ENCODE data around the gene PEX16.

DNA sequence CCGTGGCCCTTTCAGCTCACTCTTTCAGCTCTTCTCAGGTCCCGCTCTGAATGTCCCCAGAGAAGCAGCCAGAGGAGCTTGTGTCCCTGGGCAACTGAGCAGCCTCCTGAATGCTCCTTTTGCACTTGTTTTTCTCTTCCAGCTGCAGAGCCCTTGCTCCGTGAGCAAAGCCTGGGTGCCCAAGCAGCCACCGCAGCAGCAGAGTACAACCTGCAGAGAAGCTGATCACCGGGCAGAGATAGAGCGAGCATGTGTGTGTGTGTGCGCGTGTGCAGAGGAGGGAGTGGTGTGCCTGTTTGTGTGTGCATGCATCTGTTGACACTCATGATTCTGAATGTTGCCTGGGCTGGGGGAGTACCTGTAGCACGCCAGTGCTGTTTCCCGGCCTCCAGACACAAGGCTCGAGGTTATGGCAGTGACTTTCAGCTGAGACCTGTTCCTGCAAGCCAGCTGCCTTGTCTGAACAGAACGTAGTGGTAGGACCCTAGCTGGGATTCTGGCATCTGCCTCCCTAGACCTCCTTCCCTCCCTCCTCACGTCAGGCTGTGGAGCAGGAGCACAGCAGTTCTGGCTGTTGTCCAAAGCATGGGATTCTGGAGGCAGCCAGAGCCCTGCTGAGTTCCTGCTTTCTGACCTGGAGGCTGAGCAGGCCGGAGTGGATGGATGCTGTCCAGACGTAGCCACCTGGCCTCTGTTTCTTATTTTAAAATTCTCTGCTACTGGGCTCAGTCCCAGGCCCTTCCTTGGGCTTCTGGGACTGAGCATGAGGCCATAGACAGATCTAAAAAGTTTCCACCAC, 36.7 kb downstream of the PEX16 start:
- TF ChIP-seq POLR2A (IDR thresholded peaks at IDR 0.05; ENCODE audit: low read depth, low read length) = no peak
- TF ChIP-seq TAF1 (IDR thresholded peaks at IDR 0.05; ENCODE audit: borderline replicate concordance, low read depth, low read length) = no peak
